NCI-H2081 (cell line): ENCODE results near the gene TMEM267.
"Not testable (repeated sequence)": the region's sequence is repeated elsewhere in the genome, so short reads cannot be mapped to it uniquely, and the experiment has no call there.

Experiments
- DNase-seq, 2 experiments: peaks; one replicate each; lab custom pipeline; 2025; lab: John Stamatoyannopoulos, UW

TMEM267 gene

DNA sequence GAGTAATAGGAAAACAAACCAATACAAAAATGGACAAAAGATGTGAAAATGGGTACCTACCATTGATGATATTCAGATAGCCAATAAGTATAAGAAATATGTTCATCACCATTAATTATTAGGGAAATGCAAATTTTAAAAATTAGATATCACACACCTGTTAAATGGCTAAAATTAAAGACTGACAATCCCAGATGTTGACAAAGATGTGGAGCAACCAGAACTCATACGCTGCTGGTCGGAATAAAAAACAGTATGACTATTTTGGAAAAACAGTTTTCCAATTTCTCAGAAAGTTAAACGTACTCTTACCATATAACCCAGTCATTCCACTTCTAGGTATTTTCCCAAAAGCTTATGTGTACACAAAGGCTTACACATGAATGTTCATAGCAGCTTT lies 27.1 kb downstream of the TMEM267 start:
- DNase-seq, result no peak

DNA sequence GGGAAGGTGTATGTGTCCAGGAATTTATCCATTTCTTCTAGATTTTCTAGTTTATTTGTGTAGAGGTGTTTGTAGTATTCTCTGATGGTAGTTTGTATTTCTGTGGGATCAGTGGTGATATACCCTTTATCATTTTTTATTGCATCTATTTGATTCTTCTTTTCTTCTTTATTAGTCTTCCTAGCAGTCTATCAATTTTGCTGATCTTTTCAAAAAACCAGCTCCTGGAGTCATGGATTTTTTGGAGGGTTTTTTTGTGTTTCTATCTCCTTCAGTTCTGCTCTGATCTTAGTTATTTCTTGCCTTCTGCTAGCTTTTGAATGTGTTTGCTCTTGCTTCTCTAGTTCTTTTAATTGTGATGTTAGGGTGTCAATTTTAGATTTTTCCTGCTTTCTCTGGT lies 42.1 kb downstream of the TMEM267 start:
- not testable (repeated sequence) for DNase-seq

DNA sequence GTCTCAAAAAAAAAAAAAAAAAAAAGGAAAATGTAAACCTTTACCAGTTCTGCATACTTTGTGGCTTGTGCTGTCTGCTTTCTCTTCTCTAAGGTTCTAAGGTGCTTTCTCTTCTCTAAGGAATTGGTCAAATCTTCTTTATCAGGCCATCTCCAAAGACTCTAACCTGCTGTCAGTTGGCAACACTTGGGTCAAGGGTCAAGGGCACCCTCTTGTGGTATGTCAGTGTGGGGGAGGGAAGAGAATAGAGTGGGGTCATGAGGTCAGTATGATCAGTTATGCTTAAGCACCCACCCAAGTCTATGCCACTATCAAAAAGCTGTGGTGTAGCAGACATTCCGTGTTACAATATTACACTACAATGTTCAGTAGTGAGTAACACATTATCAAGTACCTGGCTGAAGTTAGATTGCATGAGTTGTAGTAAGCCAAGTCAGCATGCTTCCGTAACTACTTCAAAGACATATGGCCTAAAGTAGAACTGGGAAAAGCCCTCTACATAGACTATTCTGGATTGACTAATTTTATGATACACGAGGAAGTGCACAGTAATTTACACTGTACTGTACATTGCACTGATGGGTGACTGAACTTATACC lies 46.5 kb downstream of the TMEM267 start:
- no peak for DNase-seq

DNA sequence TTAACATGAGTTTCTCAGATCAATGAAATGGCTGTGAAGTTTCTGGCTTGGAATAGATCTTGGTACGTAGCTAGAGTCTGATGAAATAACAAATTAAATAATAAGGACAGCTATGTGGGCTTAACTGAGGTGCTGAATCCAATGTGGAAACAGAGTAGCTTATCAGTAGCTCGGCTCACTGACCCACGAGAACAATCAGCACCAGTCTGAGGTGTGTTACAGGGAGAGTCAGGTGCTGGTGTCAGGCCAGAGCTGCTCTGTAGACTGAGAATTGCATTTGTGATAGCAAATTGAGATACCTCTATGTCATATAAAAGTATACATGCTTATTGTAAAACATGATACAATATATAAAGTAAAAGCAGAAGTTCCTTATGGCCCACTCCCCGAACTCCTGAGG lies 50.3 kb downstream of the TMEM267 start:
- no peak for DNase-seq

DNA sequence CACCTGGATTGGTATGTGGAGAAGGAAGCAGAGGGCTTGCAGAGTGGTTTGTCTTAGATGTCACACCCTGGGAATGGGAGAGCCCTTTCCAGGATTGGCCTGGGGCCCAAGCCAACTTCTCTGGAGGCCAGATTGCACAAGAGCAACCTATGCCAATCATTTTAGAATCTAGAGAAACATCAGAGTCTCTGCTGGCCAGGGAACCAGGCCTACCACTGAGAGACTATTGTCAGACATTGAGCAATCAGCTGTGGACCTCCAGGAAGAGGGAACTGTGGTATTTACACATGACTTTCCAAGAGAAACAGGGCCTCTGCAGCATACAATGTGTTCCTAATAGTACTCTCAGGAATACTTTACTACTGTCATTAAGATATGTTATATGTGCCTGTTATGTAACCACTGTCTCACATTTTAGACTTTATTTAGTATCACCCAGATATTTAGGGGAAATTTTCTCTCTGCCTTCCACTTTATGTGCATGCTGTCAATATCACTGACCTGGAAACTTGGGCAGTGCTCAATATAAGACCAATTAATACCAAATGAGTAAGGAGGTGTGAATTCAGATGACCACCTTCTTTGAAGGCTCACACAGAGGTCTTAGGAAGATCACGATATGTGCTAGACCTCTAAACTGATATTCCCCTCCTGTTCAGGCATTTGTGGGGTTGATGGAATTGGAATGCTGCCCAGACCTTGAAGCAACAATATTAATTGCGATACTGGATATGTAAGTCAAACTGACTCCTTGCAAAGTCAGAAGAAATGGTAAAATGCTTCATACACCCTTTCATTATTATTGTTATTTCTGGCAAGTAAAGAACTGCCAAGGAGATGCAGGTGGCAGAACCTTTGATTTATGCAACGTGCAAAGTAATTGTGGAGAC lies 50.9 kb downstream of the TMEM267 start:
- peak in 1 of 2 experiments; percentile 31 for DNase-seq

DNA sequence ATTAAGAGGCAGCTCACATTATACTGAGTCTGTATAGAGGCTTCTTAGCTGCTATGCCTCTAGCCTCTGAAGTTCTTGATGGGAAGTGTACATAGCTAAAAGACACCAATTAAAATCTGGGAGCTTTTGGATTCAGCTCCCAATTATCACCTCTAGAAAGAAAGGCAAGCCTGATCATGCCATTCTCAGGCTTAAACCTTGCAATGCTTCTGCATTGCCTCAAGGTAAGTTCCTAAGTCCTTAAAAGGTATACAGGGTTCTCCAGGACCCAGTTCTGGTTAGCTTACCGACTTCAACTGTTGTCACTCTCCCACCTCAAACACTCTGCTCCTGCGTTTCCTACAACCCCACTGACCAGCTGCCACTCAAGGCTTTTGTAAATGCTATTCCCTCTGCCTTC lies 54.0 kb downstream of the TMEM267 start:
- no peak for DNase-seq

DNA sequence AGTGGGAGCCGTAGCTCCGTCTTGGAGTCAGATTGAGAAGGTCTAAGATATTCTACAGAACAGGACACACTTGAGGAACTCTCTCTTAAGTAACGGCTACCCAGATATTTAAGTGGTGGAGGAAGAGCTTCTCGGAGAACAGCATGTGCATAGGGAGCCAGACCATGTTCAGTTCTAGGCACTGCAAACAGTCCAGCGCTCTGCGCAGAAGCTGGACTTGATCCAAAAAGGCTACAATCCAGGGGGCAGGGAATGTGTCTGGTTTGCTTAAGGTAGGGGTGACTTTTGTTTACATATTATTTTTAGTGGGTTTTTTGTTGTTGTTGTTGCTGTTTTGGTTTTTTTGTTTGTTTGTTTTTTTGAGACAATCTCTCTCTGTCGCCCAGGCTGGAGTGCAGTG lies 54.6 kb downstream of the TMEM267 start:
- no peak for DNase-seq

DNA sequence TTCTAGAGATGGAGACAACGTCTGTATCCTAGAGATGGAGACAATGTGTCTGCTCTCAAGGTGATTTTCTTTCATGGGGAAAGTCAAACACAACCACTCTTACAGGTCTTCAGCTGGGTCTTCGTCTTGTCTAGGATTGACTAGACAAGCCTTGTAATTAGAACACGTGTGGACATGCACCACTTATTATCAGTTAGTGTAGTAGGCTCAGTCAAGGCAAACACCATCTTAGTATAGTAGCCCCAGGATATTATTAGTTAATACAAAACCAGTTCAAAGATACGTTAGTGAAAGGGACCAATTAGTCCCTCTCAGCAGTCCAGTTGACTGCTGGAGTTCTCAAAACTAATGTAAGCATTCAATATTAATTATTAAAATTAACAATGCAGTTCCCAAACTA lies 56.4 kb downstream of the TMEM267 start:
- no peak for DNase-seq

DNA sequence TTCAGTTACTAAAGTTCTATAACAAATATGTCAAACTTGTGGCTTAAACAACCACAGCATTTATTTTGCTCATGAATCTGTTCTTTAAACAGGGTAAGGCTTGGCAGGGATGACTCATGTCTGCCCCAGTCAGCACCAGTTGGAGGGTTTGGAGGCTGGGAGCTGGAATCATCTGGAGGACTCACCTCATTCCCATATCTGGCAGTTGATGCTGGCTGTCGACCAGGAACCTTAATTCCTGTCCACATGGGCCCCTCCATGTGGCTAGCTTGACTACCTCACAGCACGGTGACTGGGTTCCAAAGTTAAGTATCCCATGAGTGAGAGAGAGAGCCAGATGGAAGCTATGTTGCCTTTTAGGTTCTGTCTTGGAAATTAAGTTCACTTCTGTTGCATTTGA lies 57.7 kb downstream of the TMEM267 start:
- DNase-seq, result no peak

DNA sequence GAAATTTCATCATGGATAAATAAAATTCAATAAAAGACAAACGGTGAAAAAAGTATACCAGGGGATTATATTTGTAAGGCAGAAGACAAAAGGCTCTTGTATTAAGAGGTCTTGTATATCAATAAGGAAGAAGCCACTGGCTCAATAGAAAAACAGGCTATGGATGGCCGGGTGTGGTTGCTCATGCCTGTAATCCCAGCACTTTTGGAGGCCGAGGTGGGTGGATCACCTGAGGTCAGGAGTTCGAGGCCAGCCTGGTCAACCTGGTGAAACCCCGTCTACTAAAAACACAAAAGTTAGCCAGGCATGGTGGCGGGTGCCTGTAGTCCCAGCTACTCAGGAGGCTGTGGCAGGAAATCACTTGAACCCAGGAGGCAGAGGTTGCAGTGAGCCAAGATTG lies 60.6 kb downstream of the TMEM267 start:
- DNase-seq, result not testable (repeated sequence)

DNA sequence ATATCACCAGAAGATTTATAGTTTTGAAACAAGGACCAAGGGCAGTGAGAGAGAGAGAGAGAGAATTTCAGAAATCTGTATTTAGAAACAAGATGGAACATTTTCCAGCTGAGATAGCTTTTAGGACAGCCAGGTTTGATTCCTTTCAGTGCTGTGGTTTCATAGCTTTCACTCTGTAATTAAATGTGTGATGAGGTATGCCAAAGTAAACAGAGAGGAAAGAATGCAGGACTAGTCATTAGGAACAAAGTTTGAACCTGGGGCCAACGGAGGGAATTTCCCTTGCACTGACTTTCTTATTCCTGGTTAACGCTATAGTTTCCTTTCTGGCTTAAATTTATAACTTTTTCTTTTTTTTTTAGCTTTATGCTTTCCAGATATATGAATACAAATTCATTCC lies 61.5 kb downstream of the TMEM267 start:
- DNase-seq, result peak in 1 of 2 experiments; percentile 17

DNA sequence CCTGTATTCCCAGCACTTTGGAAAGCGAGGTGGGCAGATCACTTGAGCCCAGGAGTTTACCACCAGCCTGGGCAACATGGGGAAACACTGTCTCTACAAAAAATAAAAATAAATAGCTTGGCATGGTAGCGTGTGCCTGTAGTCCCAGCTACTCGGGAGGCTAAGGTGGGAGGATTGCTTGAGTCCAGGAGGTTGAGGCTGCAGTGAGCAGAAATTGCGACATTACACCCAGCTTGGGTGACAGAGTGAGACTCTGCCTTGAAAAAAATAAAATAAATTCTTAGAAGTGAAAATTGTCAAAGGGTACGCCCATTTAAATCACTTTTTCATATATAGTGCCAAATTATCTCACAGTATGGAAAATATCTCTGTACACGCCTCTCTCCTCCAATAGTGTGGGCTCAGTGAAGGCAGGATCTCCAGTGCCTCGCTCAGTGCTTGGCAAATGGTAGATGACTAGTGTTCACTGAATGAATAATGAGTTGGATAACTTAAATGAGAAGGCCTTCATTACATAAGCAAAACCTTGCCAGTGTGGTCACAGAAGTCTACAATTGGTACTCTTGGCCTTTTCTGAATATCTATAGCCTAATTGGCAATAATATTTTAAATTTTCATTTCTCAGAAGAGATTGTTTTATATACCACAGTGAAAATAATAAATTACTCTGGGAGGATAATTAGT lies 62.1 kb downstream of the TMEM267 start:
- no peak for DNase-seq

DNA sequence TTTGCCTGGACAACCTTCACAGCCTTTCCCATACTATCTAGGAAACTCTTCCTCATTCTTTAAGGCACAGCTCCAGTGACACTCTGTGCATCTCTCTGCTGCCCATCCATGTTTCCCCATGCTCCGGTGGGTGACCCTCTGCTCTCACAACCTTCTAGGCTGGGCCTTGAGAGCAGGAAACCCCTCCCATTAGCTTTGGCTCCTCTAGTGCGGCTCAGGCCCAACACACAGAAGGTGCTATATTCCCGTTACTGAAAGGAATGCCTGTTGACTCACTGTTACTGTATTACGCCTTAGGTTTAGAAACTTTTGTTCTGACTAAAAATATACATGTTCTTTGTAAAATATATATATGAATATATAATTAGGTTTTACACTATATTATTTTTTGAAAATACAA lies 63.4 kb downstream of the TMEM267 start:
- no peak for DNase-seq

DNA sequence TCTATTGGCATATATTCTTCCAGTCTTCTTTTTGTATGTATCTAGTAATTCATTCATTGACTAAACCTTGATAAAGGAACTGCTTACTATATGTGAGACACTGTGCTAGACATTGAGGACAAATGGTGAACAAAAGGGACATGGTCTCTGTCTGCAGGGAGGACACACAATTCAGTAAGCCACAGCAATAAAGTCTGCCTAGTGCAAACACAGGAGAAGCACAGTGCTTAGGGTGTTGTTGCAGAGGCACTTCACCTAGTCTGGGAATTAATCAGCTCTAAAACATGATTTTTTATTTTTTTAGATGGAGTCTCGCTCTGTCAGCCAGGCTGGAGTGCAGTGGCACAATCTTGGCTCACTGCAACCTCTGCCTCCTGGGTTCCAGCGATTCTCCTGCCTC lies 65.1 kb downstream of the TMEM267 start:
- DNase-seq, result no peak

DNA sequence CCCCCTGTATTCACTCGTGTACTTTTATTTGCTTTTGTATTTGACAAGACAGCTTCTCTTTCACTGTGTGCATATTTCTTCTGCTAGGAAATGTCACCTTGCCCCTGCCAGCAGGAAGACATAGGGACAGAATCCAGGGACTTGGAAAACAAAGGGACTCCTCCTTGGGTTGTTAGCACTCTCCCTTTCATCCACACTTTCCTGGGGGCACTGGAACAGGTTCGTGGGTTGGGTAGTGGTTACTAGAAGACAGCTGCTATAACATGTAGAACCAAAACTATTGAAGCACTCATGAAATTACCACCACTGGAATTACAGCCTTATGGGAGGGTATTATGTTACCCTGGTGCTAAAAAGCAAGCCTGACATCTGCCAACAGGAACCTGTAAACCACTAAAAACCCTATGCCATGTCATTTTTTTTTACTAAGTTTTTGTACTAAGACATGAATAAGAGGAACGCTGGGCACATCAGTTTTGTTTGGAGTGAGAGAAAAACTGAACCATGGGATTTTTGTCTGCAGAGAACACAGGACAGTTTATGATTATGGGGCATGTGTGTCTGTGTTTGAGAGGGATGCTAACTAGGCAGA lies 66.8 kb downstream of the TMEM267 start:
- no peak for DNase-seq

DNA sequence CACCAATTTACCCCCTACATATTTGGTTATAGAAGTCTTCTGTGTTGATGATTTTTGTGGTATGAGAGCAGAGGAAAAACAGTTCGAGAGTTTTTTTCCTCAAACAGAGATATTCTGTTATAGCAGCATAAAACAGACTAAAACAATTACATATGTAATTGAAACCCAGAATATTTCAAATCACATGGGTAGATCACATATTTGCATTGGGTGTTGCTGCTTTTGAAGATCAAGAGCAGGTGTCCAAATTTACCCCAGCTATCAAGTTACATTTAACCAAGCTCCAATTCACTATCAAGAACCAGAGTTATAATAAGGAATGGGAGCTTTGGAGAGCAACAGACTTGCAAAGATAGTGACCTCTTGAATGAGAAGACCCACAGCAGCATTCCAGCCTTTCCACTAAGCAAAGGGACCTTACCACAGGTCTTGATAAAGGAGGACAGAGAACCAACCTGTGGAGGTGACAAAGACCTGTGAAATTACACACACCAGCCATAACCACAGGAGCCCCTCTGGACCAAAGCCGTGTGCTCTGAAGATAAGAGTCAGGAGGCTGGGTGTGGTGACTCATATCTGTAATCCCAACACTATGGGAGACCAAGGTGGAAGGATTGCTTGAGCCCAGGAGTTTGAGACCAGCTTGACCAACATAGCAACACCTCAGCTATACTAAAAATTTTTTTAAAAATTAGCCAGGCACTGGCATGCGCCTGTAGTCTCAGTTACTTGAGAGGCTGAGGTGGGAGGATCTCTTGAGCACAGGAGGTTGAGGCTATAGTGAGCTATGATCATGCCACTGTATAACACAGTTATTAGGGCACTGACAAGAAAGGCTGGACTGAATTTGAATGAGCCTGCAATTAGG lies 67.5 kb downstream of the TMEM267 start:
- DNase-seq, result no peak

DNA sequence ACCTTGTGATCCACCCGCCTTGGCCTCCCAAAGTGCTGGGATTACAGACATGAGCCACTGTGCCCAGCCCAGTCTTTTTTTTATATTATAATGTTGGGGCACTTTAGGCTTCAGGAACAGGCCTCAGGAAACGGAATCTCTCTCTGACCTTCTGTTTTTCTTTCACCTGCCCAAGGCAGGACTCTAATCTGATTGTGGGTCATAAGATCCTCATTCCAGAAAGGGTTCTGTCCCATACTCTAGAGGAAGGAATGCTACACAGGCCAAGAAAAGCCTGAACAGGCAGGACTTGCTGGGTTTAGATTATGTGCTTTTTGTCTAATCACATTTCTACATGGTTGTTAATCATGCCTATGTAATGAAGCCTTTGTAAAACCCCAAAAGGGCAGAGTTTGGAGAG lies 69.7 kb downstream of the TMEM267 start:
- DNase-seq, result no peak

DNA sequence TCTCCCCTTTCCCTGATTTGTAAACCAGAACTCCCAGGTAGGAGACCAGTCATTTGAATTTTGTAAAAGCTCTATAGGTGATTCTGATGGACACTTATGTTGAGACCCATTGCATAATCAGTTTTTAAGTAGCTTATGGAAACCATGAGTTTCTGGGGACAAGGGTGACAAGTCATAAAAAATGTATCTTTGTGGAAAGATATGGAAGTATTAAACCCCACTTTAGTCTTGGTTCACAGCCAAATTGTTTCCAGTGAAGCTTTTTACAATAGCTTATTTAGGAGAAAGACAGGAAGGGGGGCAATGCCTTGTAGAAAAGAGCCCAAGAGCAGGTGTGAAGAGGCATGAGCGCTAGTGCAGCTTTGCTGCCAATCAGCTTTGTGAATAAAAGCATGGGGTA lies 71.0 kb downstream of the TMEM267 start:
- DNase-seq, result peak in 1 of 2 experiments; percentile 47

DNA sequence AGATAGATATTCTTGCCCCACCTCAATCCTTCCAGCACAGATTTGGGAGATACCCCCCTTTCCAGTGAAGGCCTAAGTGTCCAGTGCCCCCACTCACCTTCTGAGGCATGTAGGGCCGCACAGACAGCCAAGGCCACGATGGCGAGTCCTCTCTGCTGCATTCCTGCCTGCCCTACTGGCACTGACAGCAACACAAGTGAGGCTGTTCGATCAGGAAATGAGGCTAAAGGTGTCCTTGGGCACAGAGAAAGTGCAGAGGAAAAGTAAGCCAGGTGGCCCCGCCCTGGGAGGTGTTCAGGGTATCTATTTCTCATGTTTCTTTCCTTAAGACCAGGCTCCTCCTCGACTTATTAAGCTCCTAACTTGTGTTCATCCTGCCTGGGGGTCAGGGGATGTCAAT lies 71.5 kb downstream of the TMEM267 start, which contains the start of gene CCL28:
Gene CCL28 (minus strand): TSS at position 236 of the 400 bp plus-strand sequence. CDS start 75 bp downstream, at position 161.
- DNase-seq, result no peak

DNA sequence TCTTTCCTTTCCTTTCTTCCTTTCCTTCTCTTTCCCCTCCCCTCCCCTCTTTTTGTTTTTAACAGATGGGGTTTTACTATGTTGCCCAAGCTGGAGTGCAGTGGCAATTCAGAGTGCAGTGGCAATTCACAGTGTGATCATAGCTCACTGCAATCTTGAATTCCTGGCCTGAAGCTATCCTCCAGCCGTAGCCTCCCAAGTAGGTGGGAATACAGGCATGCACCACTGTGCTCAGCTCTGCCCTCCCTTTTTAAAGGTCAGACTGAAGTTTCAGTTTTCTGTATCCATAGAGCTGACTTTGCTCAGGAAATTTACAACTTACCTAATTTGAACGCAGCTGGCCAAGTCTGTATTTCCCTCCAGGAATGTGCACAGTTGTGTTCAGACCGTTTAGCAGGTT lies 72.2 kb downstream of the TMEM267 start:
- DNase-seq, result no peak

DNA sequence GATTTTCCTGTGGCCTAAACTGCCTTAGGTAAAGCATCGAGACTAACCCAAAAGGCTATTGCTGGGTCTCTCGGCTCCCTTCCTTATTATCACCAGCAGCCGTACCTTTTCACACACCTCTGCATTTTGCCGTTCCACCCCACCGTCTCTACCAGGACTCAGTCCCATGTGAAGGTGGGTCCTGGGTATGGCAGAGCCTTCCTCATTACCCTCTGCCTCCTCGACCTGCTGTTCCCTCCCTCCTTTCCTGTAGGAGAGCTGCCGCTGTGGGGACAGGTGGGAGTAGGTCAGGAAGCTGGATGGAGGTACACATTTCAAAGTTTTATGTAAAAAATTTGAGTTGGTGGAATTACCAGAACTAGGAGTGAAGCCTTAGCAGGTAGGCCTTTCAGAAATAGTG lies 73.3 kb downstream of the TMEM267 start:
- DNase-seq, result no peak
